Tibial nerve (tissue), 3 donors: ENCODE results near the gene ROBO3.

Source experiments
- CTCF ChIP-seq, 5 experiments: fragments of 200-600 bp in 3 of 5; fragments of 450-650 bp in 2 of 5; sonication (generic) in 3 of 5; IDR thresholded peaks; one replicate each; pipeline ENCODE4 v1.5.1; 2016 to 2019; ENCODE audit warnings: antibody characterized with exemption in 5 of 5, mild to moderate bottlenecking in 3 of 5, moderate library complexity in 2 of 5
- POLR2A ChIP-seq, 2 donors: fragments of 450-650 bp; IDR thresholded peaks; one replicate each; pipeline ENCODE4 v1.6.1; 2017; ENCODE audit warnings: antibody characterized with exemption in 2 of 2, mild to moderate bottlenecking in 2 of 2, moderate library complexity in 2 of 2

GRCh38 chr11:124875401-124875800 lies 10.2 kb downstream of the ROBO3 start:
- TF ChIP-seq CTCF (IDR thresholded peaks at IDR 0.05) (no peak), POLR2A (IDR thresholded peaks at IDR 0.05) (no peak)
